ENCODE measurements around the gene UNC13A.

DNA sequence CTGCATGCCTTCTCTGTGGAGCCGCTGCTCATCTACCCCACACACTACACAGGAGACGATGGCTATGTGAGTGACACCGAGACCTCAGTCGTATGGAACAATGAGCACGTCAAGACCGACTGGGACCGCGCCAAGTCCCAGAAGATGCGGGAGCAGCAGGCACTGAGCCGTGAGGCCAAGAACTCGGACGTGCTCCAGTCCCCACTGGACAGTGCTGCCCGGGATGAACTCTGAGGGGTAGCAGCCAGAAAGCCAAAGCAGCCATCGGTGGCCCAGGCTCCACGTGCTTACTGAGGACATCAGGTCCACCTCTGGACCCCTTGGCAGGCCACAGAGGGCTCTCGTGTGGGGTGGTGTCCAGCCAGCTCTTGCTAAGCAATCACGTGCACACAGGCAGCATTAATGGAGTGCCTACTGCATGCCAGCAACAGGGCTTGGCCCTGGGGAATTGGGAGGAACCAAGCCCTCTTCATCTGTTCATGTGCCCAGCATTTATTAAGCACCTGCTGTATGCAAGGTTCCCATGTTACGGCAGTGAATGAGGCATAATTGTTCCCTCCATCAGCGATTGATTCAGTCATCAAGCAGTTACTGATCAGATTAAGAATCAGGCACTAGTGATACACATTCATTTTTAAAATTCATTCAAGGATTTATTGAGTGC, 106.8 kb downstream of the UNC13A start:
- TF ChIP-seq, protein P1, sequence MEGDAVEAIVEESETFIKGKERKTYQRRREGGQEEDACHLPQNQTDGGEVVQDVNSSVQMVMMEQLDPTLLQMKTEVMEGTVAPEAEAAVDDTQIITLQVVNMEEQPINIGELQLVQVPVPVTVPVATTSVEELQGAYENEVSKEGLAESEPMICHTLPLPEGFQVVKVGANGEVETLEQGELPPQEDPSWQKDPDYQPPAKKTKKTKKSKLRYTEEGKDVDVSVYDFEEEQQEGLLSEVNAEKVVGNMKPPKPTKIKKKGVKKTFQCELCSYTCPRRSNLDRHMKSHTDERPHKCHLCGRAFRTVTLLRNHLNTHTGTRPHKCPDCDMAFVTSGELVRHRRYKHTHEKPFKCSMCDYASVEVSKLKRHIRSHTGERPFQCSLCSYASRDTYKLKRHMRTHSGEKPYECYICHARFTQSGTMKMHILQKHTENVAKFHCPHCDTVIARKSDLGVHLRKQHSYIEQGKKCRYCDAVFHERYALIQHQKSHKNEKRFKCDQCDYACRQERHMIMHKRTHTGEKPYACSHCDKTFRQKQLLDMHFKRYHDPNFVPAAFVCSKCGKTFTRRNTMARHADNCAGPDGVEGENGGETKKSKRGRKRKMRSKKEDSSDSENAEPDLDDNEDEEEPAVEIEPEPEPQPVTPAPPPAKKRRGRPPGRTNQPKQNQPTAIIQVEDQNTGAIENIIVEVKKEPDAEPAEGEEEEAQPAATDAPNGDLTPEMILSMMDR (IDR thresholded peaks at IDR 0.05), result no peak
- TF ChIP-seq POLR2A (IDR thresholded peaks at IDR 0.05), result no peak
